ENCODE measurements around the gene TSPOAP1.

The TSPOAP1 gene

GRCh38 chr17:58375811-58376210, 47.2 kb upstream of the TSPOAP1 start:
- TF ChIP-seq, protein P1, sequence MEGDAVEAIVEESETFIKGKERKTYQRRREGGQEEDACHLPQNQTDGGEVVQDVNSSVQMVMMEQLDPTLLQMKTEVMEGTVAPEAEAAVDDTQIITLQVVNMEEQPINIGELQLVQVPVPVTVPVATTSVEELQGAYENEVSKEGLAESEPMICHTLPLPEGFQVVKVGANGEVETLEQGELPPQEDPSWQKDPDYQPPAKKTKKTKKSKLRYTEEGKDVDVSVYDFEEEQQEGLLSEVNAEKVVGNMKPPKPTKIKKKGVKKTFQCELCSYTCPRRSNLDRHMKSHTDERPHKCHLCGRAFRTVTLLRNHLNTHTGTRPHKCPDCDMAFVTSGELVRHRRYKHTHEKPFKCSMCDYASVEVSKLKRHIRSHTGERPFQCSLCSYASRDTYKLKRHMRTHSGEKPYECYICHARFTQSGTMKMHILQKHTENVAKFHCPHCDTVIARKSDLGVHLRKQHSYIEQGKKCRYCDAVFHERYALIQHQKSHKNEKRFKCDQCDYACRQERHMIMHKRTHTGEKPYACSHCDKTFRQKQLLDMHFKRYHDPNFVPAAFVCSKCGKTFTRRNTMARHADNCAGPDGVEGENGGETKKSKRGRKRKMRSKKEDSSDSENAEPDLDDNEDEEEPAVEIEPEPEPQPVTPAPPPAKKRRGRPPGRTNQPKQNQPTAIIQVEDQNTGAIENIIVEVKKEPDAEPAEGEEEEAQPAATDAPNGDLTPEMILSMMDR (IDR thresholded peaks at IDR 0.05): no peak
- Histone ChIP-seq H3K9me3 (no peaks in the 10 kb centered on the region), H3K27ac (no peak overlapping the region), H3K36me3 (no peaks in the 10 kb centered on the region), H3K4me3 (ENCODE audit: low read depth in 1 of 2, low read length in 1 of 2) (no peak overlapping the region), H3K27me3 (no peaks in the 10 kb centered on the region), H3K4me1 (ENCODE audit: control insufficient read depth in 1 of 2, insufficient read depth in 1 of 2, low read depth in 1 of 2, low read length in 1 of 2) (peaks cover 5 to 7% of the 10 kb centered on the region in 2 experiments)

DNA sequence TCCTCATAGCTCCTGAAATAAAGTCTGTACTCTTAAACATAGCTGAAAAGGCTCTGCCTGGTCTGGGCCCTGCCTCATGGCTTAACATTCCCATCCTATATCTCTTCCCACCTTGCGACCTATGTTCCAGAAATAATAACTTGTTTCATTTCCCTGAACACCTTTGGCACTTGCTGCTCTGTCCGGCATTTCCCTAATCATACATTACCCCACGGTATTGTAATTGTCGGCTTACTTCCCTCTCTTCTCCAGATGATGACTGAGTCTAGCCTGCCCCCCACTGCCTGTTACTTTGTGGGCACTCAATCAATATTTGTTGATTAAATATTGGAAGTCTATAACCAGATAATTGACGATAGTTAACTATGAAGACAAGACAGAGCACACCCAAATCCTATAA, 46.7 kb upstream of the TSPOAP1 start:
- no peak overlapping the region for H3K4me3 ChIP-seq (ENCODE audit: low read depth in 1 of 2, low read length in 1 of 2)
- H3K36me3 ChIP-seq: no peaks in the 10 kb centered on the region
- no peaks in the 10 kb centered on the region for H3K27me3 ChIP-seq
- peaks cover 5 to 7% of the 10 kb centered on the region in 2 experiments for H3K4me1 ChIP-seq (ENCODE audit: control insufficient read depth in 1 of 2, insufficient read depth in 1 of 2, low read depth in 1 of 2, low read length in 1 of 2)
- H3K9me3 ChIP-seq: no peaks in the 10 kb centered on the region
- TF ChIP-seq, protein P1 (IDR thresholded peaks at IDR 0.05): peak; percentile 23
- H3K27ac ChIP-seq: no peak overlapping the region

- Histone ChIP-seq H3K27me3 (no peaks in the 10 kb centered on the region), H3K4me3 (ENCODE audit: low read depth in 1 of 2, low read length in 1 of 2) (no peak overlapping the region), H3K4me1 (ENCODE audit: control insufficient read depth in 1 of 2, insufficient read depth in 1 of 2, low read depth in 1 of 2, low read length in 1 of 2) (peaks cover 5 to 7% of the 10 kb centered on the region in 2 experiments), H3K9me3 (no peaks in the 10 kb centered on the region), H3K36me3 (no peaks in the 10 kb centered on the region), H3K27ac (no peak overlapping the region)
- TF ChIP-seq, protein P1 (IDR thresholded peaks at IDR 0.05): no peak
Measured at GRCh38 chr17:58373923-58374322, 45.3 kb upstream of the TSPOAP1 start.

- no peaks in the 10 kb centered on the region for H3K9me3 ChIP-seq
- H3K4me3 ChIP-seq (ENCODE audit: low read depth in 1 of 2, low read length in 1 of 2): no peak overlapping the region
- no peak overlapping the region for H3K27ac ChIP-seq
- TF ChIP-seq, protein P1 (IDR thresholded peaks at IDR 0.05): no peak
- peaks cover 5 to 7% of the 10 kb centered on the region in 2 experiments for H3K4me1 ChIP-seq (ENCODE audit: control insufficient read depth in 1 of 2, insufficient read depth in 1 of 2, low read depth in 1 of 2, low read length in 1 of 2)
- H3K36me3 ChIP-seq: no peaks in the 10 kb centered on the region
- H3K27me3 ChIP-seq: no peaks in the 10 kb centered on the region
Measured at GRCh38 chr17:58373003-58373402, 44.4 kb upstream of the TSPOAP1 start.

DNA sequence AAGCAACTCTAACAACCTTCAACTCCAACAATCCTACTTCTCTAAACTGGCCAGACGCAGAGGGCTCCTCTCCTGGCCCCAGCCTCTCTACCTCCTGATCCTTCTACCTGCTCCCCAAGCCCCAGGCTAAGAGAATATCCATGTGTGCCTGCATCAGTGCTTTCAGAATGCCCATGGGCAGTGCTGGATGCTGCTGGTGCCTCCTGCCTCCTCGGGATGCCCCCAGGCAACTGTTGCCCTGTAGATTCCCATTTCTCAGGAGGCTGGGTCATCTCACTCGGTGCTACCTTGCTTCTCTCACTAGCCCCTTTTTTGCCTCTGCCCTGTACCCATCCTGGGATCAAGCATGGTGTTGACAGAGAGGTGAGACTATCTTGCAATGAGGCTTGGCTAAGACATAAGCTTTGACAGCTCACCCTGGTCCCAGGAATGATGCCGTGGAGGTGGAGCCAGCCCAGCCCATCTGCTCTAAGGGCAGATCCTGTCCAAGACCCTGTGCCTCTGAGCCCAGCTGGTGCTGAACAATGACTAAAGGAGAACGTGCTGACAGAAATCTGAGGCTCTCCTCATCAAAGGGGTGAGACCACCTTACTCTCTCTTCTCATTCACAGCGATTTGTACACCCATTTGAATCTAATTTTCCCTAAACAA, 42.8 kb upstream of the TSPOAP1 start:
- H3K27ac ChIP-seq: no peak overlapping the region
- TF ChIP-seq, protein P1 (IDR thresholded peaks at IDR 0.05): no peak
- H3K27me3 ChIP-seq: no peaks in the 10 kb centered on the region
- H3K36me3 ChIP-seq: no peaks in the 10 kb centered on the region
- peaks cover 5 to 7% of the 10 kb centered on the region in 2 experiments for H3K4me1 ChIP-seq (ENCODE audit: control insufficient read depth in 1 of 2, insufficient read depth in 1 of 2, low read depth in 1 of 2, low read length in 1 of 2)
- no peak overlapping the region for H3K4me3 ChIP-seq (ENCODE audit: low read depth in 1 of 2, low read length in 1 of 2)
- no peaks in the 10 kb centered on the region for H3K9me3 ChIP-seq
